ENCODE measurements around the gene BMAL1. TPM values are rescaled to one million over a fixed set of nuclear protein-coding genes. Genes with fewer than 3 reads are reported as not detected.

Gene BMAL1
- total RNA-seq, 1 experiment from 2014 or later: 3.3 TPM

DNA sequence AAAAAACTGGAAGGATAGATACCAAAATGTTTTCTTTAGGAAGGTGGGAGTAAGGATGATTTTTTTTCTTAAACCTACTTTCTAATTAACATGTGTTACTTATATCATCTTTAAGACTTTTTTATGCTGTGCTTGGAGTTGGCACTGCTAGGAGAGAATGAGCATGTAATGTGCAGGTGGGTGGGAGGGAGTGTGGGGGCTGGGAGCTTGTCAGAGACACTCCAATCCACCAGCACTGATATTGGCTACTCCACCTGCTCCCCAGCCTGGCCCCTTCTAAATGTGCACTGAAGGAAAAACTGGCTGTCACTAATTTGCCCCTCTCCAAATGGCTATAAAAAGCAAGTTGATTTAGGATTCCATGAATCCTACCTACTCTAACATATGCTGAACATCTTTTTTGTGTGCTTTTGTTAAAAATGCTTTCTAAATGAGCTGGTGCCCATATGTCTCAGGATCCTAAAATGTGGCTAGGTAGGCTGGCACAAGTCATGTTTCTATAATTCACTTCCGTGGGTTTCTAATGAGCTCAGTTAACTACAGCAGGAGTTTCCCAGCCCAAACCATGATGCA, 44.3 kb upstream of the BMAL1 start:
- Histone ChIP-seq H3K18ac (ENCODE audit: insufficient read length, low read depth, low read length) (no peak overlapping the region), H3K9me3 (ENCODE audit: control insufficient read depth, low read depth, low read length) (no peaks in the 10 kb centered on the region), H2BK5ac (ENCODE audit: insufficient read length, low read length) (no peak overlapping the region), H3T11ph (ENCODE audit: low read length) (no peak overlapping the region), H2BK15ac (ENCODE audit: low read depth, low read length) (no peak overlapping the region), H3K4ac (ENCODE audit: low read depth, low read length) (no peak overlapping the region), H2AK5ac (ENCODE audit: insufficient read length, low read length) (no peak overlapping the region), H4K20me1 (ENCODE audit: control insufficient read depth, insufficient read depth, insufficient read length) (no peaks in the 10 kb centered on the region), H3K79me1 (ENCODE audit: insufficient read depth, low read depth, low read length, poor library complexity, severe bottlenecking) (no peaks in the 10 kb centered on the region), H3K27ac (ENCODE audit: insufficient read length, low read depth, low read length) (no peak overlapping the region), H3K56ac (ENCODE audit: insufficient read length, low read depth, low read length) (no peak overlapping the region), H4K5ac (ENCODE audit: insufficient read length, low read depth, low read length) (no peak overlapping the region), H3K79me2 (ENCODE audit: insufficient read depth, low read length) (no peaks in the 10 kb centered on the region), H2BK12ac (ENCODE audit: insufficient read length, low read depth, low read length) (no peak overlapping the region), H3K27me3 (ENCODE audit: insufficient read depth, low read length) (no peaks in the 10 kb centered on the region), H3K4me2 (ENCODE audit: insufficient read depth, insufficient read length, low read length) (no peak overlapping the region), H3K14ac (ENCODE audit: insufficient read depth, low read length) (no peak overlapping the region), H3K4me1 (ENCODE audit: insufficient read depth, low read length) (no peaks in the 10 kb centered on the region), H2BK120ac (ENCODE audit: low read depth, low read length, poor library complexity, severe bottlenecking) (no peak overlapping the region), H3K23me2 (ENCODE audit: insufficient read length, low read depth, low read length, poor library complexity, severe bottlenecking) (no peaks in the 10 kb centered on the region), H3K23ac (ENCODE audit: insufficient read length, low read depth, low read length) (no peak overlapping the region), H2AFZ (ENCODE audit: low read length) (no peak overlapping the region), H2BK20ac (ENCODE audit: low read depth, low read length, poor library complexity, severe bottlenecking) (no peak overlapping the region), H3K9ac (ENCODE audit: extremely low read depth, insufficient read length, low read length) (no peak overlapping the region), H4K91ac (ENCODE audit: insufficient read length, low read depth, low read length) (no peak overlapping the region), H4K8ac (replicated peaks; ENCODE audit: insufficient read length, low read depth, low read length) (no peak overlapping the region)
- TF ChIP-seq, protein P1, sequence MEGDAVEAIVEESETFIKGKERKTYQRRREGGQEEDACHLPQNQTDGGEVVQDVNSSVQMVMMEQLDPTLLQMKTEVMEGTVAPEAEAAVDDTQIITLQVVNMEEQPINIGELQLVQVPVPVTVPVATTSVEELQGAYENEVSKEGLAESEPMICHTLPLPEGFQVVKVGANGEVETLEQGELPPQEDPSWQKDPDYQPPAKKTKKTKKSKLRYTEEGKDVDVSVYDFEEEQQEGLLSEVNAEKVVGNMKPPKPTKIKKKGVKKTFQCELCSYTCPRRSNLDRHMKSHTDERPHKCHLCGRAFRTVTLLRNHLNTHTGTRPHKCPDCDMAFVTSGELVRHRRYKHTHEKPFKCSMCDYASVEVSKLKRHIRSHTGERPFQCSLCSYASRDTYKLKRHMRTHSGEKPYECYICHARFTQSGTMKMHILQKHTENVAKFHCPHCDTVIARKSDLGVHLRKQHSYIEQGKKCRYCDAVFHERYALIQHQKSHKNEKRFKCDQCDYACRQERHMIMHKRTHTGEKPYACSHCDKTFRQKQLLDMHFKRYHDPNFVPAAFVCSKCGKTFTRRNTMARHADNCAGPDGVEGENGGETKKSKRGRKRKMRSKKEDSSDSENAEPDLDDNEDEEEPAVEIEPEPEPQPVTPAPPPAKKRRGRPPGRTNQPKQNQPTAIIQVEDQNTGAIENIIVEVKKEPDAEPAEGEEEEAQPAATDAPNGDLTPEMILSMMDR (conservative IDR thresholded peaks at IDR 0.05): no peak
- no peaks in the 10 kb centered on the region for H3K9me3 Mint-ChIP-seq
- no CpG with 5 or more reads among the region's 1 CpG for WGBS (ENCODE audit: extremely low coverage, insufficient read length, low lambda C conversion rate)
- H3K27ac Mint-ChIP-seq: no peak overlapping the region
- no peaks in the 10 kb centered on the region for H3K36me3 Mint-ChIP-seq (ENCODE audit: insufficient read depth in 1 of 3, low read depth in 3 of 3)
- 0 out of 4 replicates have a peak, but pooled peaks cover 0 to 3% of the 10 kb centered on the region in 2 experiments for H3K4me1 Mint-ChIP-seq
- H3K27me3 Mint-ChIP-seq (ENCODE audit: low read depth): peaks cover 2% of the 10 kb centered on the region; the same call in 1 of the 2 replicates
- no peak overlapping the region for H3K4me3 Mint-ChIP-seq
- DNase-seq: no peak
